ENCODE data around the gene LAGE3.

- TF ChIP-seq CTCF (IDR thresholded peaks at IDR 0.05) (no peak), EP300 (IDR thresholded peaks at IDR 0.05) (no peak)
These were observed 43.8 kb downstream of the LAGE3 start for GRCh38 chrX:154435171-154435733.

All from ovary (tissue), 3 donors.